Nephron (organoid): ENCODE results near the gene ITPR1.
A peak's percentile ranks its signal among the peaks of the same experiment; 100 is the strongest.

ENCODE experiments used
- H3K27ac Mint-ChIP-seq, 3 experiments: 2 replicates each; pipeline ENCODE4 v1.8.0; 2020; ENCODE audit warnings: mixed read lengths in 3 of 3, mild to moderate bottlenecking in 2 of 3, moderate library complexity in 1 of 3
- H3K27me3 Mint-ChIP-seq: 2 replicates; pipeline ENCODE4 v1.8.0; 2021; ENCODE audit warnings: low read depth, mild to moderate bottlenecking, moderate library complexity, mixed read lengths
- H3K36me3 Mint-ChIP-seq: 2 replicates; pipeline ENCODE4 v1.8.0; 2020; ENCODE audit warnings: low read depth, mixed read lengths
- H3K4me1 Mint-ChIP-seq: 2 replicates; pipeline ENCODE4 v1.8.0; 2020; ENCODE audit warnings: mixed read lengths
- H3K4me3 Mint-ChIP-seq, 3 experiments: 2 replicates each; pipeline ENCODE4 v1.8.0; 2020; ENCODE audit warnings: mild to moderate bottlenecking in 3 of 3, mixed read lengths in 3 of 3, moderate library complexity in 2 of 3
- H3K9me3 Mint-ChIP-seq: 2 replicates; pipeline ENCODE4 v1.8.0; 2020; ENCODE audit warnings: mixed read lengths
- CTCF ChIP-seq, 3 experiments: fragments of 200-600 bp; sonication (generic); IDR thresholded peaks; one replicate each; pipeline ENCODE4 v1.5.0; 2021; ENCODE audit warnings: antibody characterized with exemption in 3 of 3; ENCODE audit not compliant: unreplicated experiment in 3 of 3

ITPR1 gene

GRCh38 chr3:4656059-4656458 lies 162.9 kb downstream of the ITPR1 start:
- peak overlapping the region; percentile 16 to 54 (median 54) for H3K27ac Mint-ChIP-seq
- no peaks in the 10 kb centered on the region for H3K9me3 Mint-ChIP-seq
- TF ChIP-seq CTCF (IDR thresholded peaks at IDR 0.05; ENCODE audit: unreplicated experiment in 3 of 3), result peak; percentile 78 to 82 (median 80)
- H3K4me1 Mint-ChIP-seq, result peaks cover 9% of the 10 kb centered on the region
- H3K27me3 Mint-ChIP-seq, result peaks cover 3% of the 10 kb centered on the region
- H3K36me3 Mint-ChIP-seq, result peaks cover 56% of the 10 kb centered on the region
- H3K4me3 Mint-ChIP-seq, result no peak overlapping the region

- H3K4me1 Mint-ChIP-seq, result peaks cover 9% of the 10 kb centered on the region
- H3K4me3 Mint-ChIP-seq, result no peak overlapping the region
- peaks cover 3% of the 10 kb centered on the region for H3K27me3 Mint-ChIP-seq
- no peak for TF ChIP-seq CTCF (IDR thresholded peaks at IDR 0.05; ENCODE audit: unreplicated experiment in 3 of 3)
- H3K27ac Mint-ChIP-seq, result peak overlapping the region; percentile 16 to 54 (median 54)
- H3K9me3 Mint-ChIP-seq, result no peaks in the 10 kb centered on the region
- H3K36me3 Mint-ChIP-seq, result peaks cover 57% of the 10 kb centered on the region
These were observed 163.6 kb downstream of the ITPR1 start for GRCh38 chr3:4656626-4657328.

GRCh38 chr3:4660936-4661335 lies 167.8 kb downstream of the ITPR1 start:
- Mint-ChIP-seq H3K27ac (no peak overlapping the region), H3K36me3 (peaks cover 43% of the 10 kb centered on the region), H3K4me1 (peaks cover 20% of the 10 kb centered on the region), H3K27me3 (peaks cover 3% of the 10 kb centered on the region), H3K4me3 (no peak overlapping the region), H3K9me3 (no peaks in the 10 kb centered on the region)
- no peak for TF ChIP-seq CTCF (IDR thresholded peaks at IDR 0.05; ENCODE audit: unreplicated experiment in 3 of 3)

- peaks cover 12% of the 10 kb centered on the region for H3K4me1 Mint-ChIP-seq
- H3K9me3 Mint-ChIP-seq, result no peaks in the 10 kb centered on the region
- H3K27me3 Mint-ChIP-seq, result no peaks in the 10 kb centered on the region
- H3K36me3 Mint-ChIP-seq, result peaks cover 64% of the 10 kb centered on the region
- no peak for TF ChIP-seq CTCF (IDR thresholded peaks at IDR 0.05; ENCODE audit: unreplicated experiment in 3 of 3)
- H3K4me3 Mint-ChIP-seq, result no peak overlapping the region
- H3K27ac Mint-ChIP-seq, result no peak overlapping the region
These were observed 171.3 kb downstream of the ITPR1 start for GRCh38 chr3:4664412-4664811.

- peaks cover 12% of the 10 kb centered on the region for H3K4me1 Mint-ChIP-seq
- H3K36me3 Mint-ChIP-seq, result peaks cover 71% of the 10 kb centered on the region
- no peak overlapping the region for H3K4me3 Mint-ChIP-seq
- H3K9me3 Mint-ChIP-seq, result no peaks in the 10 kb centered on the region
- TF ChIP-seq CTCF (IDR thresholded peaks at IDR 0.05; ENCODE audit: unreplicated experiment in 3 of 3), result no peak
- no peaks in the 10 kb centered on the region for H3K27me3 Mint-ChIP-seq
- no peak overlapping the region for H3K27ac Mint-ChIP-seq
These were observed 172.0 kb downstream of the ITPR1 start for GRCh38 chr3:4665197-4665596.

GRCh38 chr3:4666071-4666470 lies 172.9 kb downstream of the ITPR1 start:
- no peaks in the 10 kb centered on the region for H3K27me3 Mint-ChIP-seq
- H3K27ac Mint-ChIP-seq, result no peak overlapping the region
- peaks cover 12% of the 10 kb centered on the region for H3K4me1 Mint-ChIP-seq
- no peak overlapping the region for H3K4me3 Mint-ChIP-seq
- no peak for TF ChIP-seq CTCF (IDR thresholded peaks at IDR 0.05; ENCODE audit: unreplicated experiment in 3 of 3)
- peaks cover 79% of the 10 kb centered on the region for H3K36me3 Mint-ChIP-seq
- no peaks in the 10 kb centered on the region for H3K9me3 Mint-ChIP-seq
